Endothelial cell of umbilical vein (primary cell): Measurements from ENCODE around the gene GPR87.

ENCODE experiments used
- EZH2 ChIP-seq: IDR thresholded peaks from 2 replicates; pipeline ENCODE4 v1.6.1; 2012; ENCODE audit warnings: borderline replicate concordance, low read depth, mild to moderate bottlenecking, moderate library complexity, low read length, inconsistent platforms; ENCODE audit not compliant: severe bottlenecking
- JUN ChIP-seq: IDR thresholded peaks from 2 replicates; pipeline ENCODE4 v1.6.1; 2011; ENCODE audit warnings: borderline replicate concordance, low read depth; ENCODE audit not compliant: insufficient read length, insufficient read depth

DNA sequence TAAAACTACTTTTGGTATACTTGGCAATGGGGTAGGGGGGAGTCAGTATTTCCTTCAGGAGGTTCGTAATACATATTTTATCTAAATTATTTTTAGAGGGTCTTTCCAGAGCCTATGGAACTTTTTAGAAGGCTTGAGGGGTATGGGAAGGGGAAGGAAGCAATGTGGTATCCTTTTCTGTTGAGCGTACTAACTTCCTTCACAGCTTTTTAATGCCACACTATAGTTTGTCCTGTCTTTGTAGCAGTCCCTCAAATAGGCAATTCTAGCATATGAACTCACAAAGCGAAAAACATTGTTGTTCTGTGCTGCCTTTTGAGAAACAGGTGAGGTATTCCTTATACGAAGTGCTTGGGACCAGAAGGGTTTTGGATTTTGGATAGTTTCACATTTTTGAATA lies 35.0 kb upstream of the GPR87 start:
- TF ChIP-seq JUN, result no peak
- TF ChIP-seq EZH2, result no peak
